Stimulated activated CD8-positive, alpha-beta memory T cell treated with anti-CD3 and anti-CD28 coated beads, Interleukin-2, amount 100 ng/mL, for 48 hours (primary cell): ENCODE data around the gene CCL5.

Source experiments
- DNase-seq, 2 donors: peaks; one replicate each; pipeline ENCODE4 v3.0.0-alpha.2; 2020; ENCODE audit warnings: low read depth in 2 of 2

The CCL5 gene

DNA sequence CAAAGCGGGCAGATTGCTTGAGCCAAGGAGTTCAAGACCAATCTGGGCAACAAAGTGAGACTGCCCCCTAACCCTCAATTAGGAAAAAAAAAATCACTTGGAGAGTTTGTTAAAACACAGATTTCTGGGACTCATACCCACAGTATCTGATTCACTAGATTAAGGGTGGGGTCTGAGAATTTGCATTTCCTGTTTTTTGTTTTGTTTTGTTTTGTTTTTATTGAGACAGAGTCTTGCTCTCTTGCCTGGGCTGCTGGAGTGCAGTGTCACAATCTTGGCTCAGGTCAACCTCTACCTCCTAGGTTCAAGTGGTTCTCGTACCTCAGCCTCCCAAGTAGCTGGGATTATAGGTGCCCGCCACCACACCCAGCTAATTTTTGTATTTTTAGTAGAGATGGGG, 12.6 kb downstream of the CCL5 start:
- no peak for DNase-seq

DNA sequence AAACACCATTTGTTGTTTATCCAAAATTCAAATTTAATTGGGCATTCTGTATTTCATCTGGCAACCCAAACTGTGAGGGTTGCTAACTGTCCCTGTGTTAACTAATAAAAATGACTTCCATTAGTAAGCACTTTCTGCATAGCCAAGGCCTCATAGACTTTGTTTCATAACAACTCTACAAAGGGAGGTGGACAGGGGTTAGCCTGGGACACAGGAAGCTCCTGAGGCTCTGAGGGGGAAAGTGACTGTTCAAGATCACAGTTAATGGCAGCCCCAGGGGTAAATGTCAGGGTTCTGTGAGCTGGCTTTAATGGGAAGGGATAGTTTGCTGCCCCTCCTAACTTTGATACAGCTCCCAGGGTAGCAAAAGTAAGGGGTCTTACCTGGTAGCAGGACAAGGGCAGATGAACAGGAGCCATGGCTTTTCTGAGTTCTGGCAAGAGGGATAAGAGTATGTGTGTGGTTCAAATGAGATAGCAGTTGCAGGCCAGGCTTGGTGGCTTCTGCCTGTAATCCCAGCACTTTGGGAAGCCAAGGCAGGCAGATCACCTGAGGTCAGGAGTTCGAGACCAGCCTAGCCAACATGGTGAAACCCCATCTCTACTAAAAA, 13.7 kb downstream of the CCL5 start:
- DNase-seq = no peak

DNA sequence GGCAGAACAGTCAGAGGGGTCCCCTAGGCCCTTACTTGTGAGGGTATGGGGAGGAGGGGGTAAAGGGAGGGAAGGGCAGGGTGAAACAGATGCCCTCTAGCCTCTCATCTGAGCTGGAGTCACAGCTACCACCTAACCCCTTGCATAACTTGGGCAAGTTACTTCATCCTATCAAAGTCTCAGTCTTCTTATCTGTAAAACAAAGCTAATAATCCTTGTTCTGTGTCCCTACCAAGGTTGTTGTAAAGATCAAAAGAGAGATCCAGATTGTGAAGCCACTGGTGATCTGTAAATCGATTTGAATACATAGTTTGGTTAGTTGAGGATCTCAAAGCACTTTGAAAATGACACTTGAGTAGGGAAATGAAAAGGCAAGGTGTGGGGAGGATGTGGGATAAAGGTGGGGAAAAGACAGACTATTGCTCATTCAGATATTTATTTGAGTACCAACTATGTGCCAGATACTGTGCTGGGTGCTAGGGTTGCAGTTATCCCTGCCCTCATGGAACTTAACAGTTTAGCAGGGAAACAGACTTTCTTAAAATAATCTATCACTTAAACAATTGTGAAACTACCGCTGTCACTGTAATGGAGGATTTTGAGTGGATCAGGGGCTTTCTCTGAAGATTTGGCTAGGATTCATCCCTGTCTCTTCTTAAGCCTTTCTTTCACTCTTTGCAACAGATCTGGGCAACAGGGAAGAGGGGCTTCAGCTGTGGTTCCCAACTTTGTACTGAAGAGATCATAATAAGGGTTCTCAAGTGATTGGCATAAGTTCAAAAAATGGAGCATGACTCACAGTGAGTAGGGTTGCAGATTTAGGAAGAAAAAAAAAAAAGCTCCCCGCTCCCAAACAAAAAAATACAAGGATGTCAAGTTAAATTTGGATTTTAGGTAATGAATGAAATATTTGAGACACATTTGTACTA, 14.5 kb downstream of the CCL5 start:
- no peak for DNase-seq

DNA sequence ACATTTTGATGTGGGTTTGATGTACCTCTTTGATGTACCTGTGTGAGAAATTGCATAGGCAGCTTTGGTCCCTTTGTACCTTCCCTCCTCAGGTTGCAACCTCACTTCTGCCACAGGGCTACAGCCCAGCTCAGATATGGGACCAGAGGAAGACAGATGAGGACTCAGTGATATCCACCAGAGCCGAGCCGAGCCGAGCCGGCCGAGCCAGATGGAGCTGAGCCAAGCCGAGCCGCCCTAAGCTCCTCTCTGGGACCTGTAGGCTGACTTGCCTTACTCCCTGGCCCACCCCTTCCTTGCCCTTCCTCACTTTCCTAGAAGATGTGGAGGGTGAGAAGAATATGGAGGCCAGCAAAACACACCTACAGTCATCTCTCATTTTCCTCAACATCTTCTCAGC, 15.3 kb downstream of the CCL5 start:
- DNase-seq = no peak

DNA sequence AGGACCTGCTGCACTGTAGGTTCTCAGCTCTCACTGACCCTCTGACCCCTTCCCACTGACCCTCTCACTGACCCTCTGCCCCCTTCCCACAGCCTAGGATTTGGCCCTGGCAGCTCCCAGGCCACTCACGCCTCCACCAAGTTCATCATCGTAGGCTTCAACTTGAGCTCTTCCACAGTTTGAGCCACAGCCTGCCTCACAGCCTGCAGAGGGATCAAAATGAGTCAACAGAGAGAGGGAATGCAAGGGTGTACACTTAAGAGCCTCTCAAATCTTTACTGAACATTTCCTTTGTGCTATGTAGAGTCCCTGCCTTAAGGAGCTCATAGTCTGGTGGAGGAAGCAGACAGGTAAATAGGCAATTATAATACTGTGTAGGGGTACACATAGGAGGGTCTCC, 23.6 kb downstream of the CCL5 start:
- no peak for DNase-seq

DNA sequence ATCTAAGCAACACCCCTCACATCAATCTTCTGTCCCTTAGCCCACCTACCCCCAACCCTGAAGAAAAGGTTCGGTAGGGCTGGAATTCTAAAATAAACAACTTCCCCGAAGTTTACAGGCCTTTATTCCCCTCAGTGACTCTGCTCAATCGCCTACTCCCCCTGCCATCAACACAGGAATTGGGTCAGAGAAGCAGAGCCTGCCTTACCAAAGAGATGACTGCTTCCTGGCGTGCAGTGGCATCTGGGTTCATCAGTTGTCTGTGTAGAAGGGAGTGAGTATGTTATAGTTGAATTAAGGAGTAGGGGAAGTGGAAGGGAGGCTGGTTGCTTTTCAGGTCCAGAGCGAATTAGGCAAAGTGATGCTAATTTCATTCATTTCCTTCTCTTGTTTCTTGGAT, 24.2 kb downstream of the CCL5 start:
- DNase-seq = no peak

DNA sequence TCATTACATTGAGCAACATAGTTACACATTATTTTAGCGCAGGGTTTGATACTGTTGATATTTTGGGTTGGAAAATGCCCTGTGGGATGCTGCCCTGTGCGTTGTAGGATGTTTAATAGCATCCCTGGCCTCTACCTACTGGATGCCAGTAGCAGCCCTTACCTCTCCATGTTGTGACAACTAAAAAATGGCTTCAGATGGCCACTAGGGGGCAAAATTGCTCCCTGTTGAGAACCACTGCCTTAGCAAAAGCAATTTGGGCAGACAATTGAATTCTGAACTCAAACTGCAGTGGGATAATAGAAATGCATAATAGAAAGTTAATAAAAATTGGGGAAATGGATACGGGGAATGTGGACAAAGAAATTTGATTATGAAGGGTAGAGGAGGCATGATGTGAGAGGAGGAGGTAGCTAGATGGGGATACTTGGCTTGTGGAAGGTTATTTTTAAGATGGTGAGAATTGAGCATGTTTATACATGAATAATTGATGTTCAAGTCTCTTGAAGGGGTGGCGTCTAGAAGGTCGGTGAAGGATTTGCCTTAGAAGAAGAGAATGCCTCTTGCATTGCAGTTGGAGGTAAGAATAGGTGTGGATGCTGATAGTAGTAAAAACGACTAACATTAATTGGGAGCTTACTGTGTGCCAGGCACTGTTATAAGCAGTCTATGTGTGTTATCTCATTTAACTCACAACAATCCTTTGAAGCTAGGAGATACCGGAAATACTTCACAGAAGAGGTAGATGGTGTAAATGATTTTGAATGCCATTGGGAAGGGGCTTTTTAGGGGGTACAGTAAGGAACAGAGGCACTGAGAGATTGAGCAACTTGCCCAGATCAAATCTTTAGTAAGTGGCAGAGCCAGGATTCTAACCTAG, 30.5 kb downstream of the CCL5 start:
- DNase-seq = peak; percentile 18 to 26

DNA sequence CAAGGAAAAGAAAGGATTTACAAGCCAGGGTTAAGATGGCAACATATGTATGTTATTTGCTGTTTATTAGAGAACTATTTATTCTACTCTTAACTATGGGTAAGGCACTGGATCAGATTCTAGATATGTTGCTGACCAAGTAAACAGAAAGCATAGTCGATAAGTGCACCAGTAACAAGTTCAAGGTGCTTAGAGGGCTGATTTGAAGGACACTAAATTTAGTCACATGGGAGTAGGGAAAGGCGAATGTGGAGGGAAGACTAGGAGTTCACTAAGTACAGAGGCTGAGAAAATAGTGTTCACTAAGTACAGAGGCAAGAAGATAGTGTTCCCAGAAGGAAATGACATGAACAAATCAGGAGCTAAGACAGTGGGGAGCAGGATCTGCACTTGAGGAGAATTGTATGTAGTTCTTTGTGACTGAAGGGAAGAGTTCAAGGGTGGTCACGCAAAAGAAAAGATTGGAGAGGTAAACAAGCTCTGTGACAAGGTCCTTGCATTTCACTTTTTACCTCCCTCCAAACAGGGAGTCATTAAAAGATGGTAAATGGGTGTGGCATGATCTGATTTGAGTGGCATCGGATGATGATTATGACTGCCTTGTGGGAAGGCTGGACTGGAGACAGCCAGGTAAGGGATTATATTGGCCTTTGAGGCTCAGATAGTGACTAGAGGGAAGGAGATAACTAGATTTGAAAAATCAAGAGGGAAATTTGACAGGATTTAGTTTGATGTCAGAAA, 32.4 kb downstream of the CCL5 start:
- no peak for DNase-seq

DNA sequence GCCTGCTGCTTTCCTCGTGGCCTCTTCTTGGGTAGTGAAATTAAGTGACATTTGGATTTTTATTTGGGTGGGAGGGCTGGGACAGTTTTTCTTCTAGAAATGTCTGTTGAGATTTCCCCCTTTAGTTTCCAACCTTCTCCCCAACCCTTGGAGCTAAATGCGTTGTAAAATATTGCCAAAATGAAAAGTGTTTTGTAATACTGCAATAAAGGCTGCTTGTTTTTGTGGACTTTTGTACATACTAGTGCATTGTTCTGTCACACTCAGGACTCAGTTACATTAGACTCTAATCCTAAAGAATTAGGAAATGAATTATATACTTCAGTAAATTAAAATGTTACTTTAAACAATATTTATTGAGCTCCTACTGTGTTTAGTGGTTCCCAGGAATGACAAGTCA, 33.2 kb downstream of the CCL5 start:
- DNase-seq = no peak

DNA sequence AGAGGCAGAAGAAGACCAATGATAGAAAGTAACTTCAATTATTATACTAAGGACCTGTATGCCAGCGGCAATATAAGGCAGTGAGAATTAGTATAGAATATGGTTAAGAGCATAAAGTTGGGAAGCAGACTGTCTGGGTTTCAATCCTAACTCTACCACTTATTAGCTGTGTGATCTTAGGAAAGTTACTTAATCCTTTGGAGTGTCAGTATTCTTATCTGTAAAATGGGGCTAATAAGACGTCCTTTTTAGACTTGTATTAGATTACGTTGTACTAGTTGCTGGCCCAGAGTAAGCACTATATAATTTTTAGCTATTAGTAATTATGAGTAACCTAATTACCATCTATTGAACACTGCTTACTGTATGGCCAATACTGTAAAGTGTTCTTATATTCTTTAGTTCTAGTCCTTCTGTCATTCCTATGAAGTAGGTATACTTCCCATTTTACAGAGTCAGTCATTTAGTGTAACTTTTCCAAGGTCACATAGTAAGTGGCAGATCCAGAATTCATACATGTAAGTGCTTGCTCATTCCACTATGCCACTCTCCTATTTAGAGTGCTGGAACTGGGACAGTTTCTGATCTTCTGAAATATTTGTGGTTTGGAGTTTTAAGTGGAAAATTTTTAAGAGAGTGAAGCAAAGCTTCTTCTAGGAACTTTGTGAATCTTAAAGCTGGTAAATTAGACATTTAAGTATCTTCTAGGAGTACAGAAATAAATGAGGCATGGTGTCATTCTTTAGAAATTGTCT, 33.9 kb downstream of the CCL5 start:
- DNase-seq = no peak

DNA sequence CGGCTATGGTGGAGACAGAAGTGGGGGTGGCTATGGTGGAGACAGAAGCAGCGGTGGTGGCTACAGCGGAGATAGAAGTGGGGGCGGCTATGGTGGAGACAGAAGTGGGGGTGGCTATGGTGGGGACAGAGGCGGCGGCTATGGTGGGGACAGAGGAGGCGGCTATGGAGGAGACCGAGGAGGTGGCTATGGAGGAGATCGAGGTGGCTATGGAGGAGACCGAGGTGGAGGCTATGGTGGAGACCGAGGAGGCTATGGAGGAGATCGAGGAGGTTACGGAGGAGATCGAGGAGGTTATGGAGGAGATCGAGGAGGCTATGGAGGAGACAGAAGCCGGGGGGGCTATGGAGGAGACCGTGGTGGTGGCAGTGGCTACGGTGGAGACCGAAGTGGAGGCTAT, 35.6 kb downstream of the CCL5 start:
- DNase-seq = no peak

DNA sequence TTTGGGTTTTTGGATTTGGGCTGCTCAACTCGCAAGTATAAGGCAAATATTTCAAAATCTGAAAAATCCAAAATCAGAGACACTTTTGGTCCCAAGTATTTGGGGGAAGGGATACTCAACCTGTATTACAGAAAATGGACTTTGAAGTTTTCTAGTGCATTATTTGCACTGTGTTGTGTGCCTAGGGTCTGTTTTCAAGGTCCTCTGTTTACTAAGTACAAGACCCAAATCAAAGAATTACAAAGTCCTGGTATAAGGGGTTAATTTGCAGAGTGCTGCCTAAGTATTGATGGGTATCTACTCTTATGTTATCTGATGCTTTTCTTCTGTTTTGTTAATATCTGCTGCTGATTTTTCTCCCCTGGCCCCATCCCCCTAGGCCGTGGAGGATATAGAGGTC, 36.5 kb downstream of the CCL5 start:
- no peak for DNase-seq

DNA sequence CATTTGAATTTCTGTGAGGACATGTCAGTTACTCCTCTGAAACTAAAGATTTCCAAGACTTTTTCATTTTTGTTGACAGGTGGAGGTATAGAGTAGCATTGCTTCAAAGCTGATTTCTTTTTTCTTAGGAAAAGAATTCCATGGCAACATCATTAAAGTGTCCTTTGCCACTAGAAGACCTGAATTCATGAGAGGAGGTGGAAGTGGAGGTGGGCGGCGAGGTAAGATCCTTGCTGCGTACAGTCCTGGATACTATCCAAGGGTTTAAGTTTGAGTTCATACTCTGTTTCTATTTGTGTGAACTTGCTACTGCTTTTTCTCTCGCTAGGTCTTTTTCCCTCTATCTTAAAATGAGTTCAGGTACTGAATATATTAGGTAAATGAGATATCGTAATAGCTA, 37.9 kb downstream of the CCL5 start:
- no peak for DNase-seq

DNA sequence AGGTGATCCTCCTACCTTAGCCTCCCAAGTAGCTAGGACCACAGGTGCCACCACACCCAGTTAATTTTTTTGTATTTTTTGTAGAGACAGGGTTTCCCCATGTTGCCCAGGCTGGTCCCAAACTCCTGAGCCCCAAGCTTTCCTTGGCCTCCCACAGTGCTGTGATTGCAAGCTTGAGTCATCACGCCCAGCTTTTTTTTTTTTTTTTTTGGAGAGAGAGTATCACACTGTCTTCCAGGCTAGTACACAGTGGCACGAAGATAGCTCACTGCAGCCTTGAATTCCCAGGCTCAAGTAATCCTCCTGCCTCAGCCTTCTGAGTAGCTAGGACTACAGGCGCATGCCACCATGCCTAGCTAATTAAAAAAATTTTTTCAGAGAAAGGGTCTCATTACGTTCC, 38.7 kb downstream of the CCL5 start:
- no peak for DNase-seq

DNA sequence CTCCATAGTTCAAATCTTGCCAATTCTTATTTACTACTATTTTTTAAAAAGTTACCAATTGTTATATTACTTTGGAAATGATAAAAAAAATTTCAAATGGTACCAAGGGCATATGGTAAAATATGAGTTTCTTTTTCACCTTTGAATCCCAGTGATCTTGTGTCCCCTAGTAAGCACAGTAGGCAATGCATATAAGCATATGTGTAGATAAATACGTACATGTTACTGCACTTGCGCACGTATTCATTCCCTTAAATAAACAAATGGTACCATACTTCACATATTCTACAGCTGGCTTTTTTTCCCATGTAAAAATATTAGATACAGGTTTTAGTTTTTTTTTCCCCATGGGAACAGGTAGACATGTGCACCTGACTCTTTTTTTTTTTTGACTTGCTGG, 39.1 kb downstream of the CCL5 start:
- DNase-seq = no peak

DNA sequence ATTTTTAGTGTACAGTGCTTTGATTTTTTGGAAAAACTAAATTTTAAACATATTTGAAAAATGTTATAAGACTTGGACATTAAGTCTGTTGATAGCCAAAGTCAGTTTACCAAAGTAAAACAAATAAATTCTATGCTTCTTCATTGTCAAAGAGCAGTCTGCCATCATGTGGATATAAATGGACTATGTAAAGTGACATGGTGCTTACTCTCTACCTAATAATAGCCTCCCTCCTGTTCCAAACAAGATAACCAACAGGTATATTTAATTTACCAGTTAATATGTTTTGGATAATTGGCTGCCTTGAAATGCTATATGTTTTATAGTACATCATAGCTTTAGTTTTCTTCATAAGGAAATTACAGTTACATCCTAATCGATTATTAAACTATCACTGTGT, 55.0 kb downstream of the CCL5 start:
- DNase-seq = no peak
